Smooth muscle cell (in vitro differentiated cells): Measurements from ENCODE around the gene GTPBP4. TPM values are rescaled to one million over a fixed set of nuclear protein-coding genes. Genes with fewer than 3 reads are reported as not detected.

Source experiments
- DNase-seq: peaks from one replicate; lab custom pipeline; 2025; ENCODE audit not compliant: unreplicated experiment; lab: John Stamatoyannopoulos, UW
- H2AFZ ChIP-seq: fragments of 200-600 bp; sonication (generic); 2 replicates; pipeline ENCODE4 v1.6.0; 2016; ENCODE audit warnings: antibody characterized with exemption, low read depth, mild to moderate bottlenecking
- H3F3A ChIP-seq: fragments of 200-600 bp; sonication (generic); 2 replicates; pipeline ENCODE4 v1.6.0; 2017; ENCODE audit warnings: antibody characterized with exemption, low read depth
- H3K27ac ChIP-seq: fragments of 200-600 bp; sonication (generic); 2 replicates; pipeline ENCODE4 v1.5.1; 2016; ENCODE audit warnings: low read depth, mild to moderate bottlenecking
- H3K27me3 ChIP-seq: fragments of 200-600 bp; sonication (generic); 2 replicates; pipeline ENCODE4 v1.6.1; 2016; ENCODE audit warnings: low read depth, mild to moderate bottlenecking
- H3K36me3 ChIP-seq: fragments of 200-600 bp; sonication (generic); 2 replicates; pipeline ENCODE4 v1.5.1; 2016; ENCODE audit warnings: low read depth
- H3K4me1 ChIP-seq: fragments of 200-600 bp; sonication (generic); 2 replicates; pipeline ENCODE4 v1.5.1; 2016; ENCODE audit warnings: low read depth
- H3K4me2 ChIP-seq: fragments of 200-600 bp; sonication (generic); 2 replicates; pipeline ENCODE4 v1.6.0; 2016; ENCODE audit warnings: mild to moderate bottlenecking
- H3K4me3 ChIP-seq: fragments of 200-600 bp; sonication (generic); 2 replicates; pipeline ENCODE4 v1.5.1; 2016; ENCODE audit warnings: mild to moderate bottlenecking
- H3K79me2 ChIP-seq: fragments of 200-600 bp; sonication (generic); 2 replicates; pipeline ENCODE4 v1.6.0; 2016; ENCODE audit warnings: low read depth, mild to moderate bottlenecking
- H3K9ac ChIP-seq: fragments of 200-600 bp; sonication (generic); 2 replicates; pipeline ENCODE4 v1.6.0; 2016; ENCODE audit warnings: low read depth
- H3K9me3 ChIP-seq: fragments of 200-600 bp; sonication (generic); replicated peaks from 2 replicates; pipeline ENCODE4 v1.5.1; 2016; ENCODE audit warnings: low read depth
- H4K20me1 ChIP-seq: fragments of 200-600 bp; sonication (generic); 2 replicates; pipeline ENCODE4 v1.6.0; 2016; ENCODE audit warnings: low read depth
- CTCF ChIP-seq: fragments of 200-600 bp; sonication (generic); IDR thresholded peaks from 2 replicates; pipeline ENCODE4 v1.5.1; 2017; ENCODE audit warnings: borderline replicate concordance, mild to moderate bottlenecking, antibody characterized with exemption; ENCODE audit not compliant: insufficient read depth, poor library complexity, severe bottlenecking
- WGBS: methylation state at CpG from one replicate; pipeline ENCODE4 v1.1.7; 2016; ENCODE audit warnings: low lambda C conversion rate; 5-methylcytosine and 5-hydroxymethylcytosine counted together
- polyA plus RNA-seq: library from polyadenylated mRNA; unstranded; fragments of >200 nt; fragmentation: Nextera tagmentation; extraction: Ambion mirVana; gene quantifications from 2 replicates; pipeline ENCODE4 v1.2.1, GENCODE V29; 2016
- total RNA-seq: library from RNA; depleted of rRNA; stranded (reverse); fragments of >200 nt; gene quantifications from 2 replicates; pipeline ENCODE4 v1.2.3, GENCODE V29; 2014

GTPBP4 gene
- total and polyA plus RNA-seq, 2 experiments from 2014 or later = 42.5 to 52.1 TPM

GRCh38 chr10:983971-984655, 4.1 kb upstream of the GTPBP4 start:
- no peaks in the 10 kb centered on the region for H3K27me3 ChIP-seq
- H3K9me3 ChIP-seq = no peaks in the 10 kb centered on the region
- no peak for TF ChIP-seq CTCF
- H3K27ac ChIP-seq = no peak overlapping the region
- DNase-seq = no peak
- H3K9ac ChIP-seq = no peak overlapping the region
- H3K4me1 ChIP-seq = peaks cover 1% of the 10 kb centered on the region
- peaks cover under 1% of the 10 kb centered on the region for H4K20me1 ChIP-seq
- H3K36me3 ChIP-seq = no peaks in the 10 kb centered on the region
- 71% methylated on average over 9 of the region's 9 CpGs for WGBS
- no peak overlapping the region for H3K4me3 ChIP-seq
- H3K79me2 ChIP-seq = peaks cover 9% of the 10 kb centered on the region
- H3K4me2 ChIP-seq = no peak overlapping the region
- H3F3A ChIP-seq = no peaks in the 10 kb centered on the region
- no peak overlapping the region for H2AFZ ChIP-seq

GRCh38 chr10:985361-985760, 2.9 kb upstream of the GTPBP4 start:
- Histone ChIP-seq H4K20me1 (peaks cover 13% of the 10 kb centered on the region), H3K9me3 (no peaks in the 10 kb centered on the region), H3K27me3 (no peaks in the 10 kb centered on the region), H3F3A (no peaks in the 10 kb centered on the region), H3K36me3 (no peaks in the 10 kb centered on the region), H3K4me2 (no peak overlapping the region), H2AFZ (no peak overlapping the region), H3K4me3 (no peak overlapping the region), H3K27ac (no peak overlapping the region), H3K4me1 (peaks cover 8% of the 10 kb centered on the region), H3K9ac (no peak overlapping the region), H3K79me2 (peaks cover 21% of the 10 kb centered on the region)
- 89% methylated on average over 2 of the region's 2 CpGs for WGBS
- no peak for TF ChIP-seq CTCF
- DNase-seq = no peak

- H3K4me2 ChIP-seq = peak overlapping the region; percentile 100
- no peak overlapping the region for H3K9ac ChIP-seq
- H2AFZ ChIP-seq = no peak overlapping the region
- no peak for TF ChIP-seq CTCF
- peaks cover 31% of the 10 kb centered on the region for H3K79me2 ChIP-seq
- no peak overlapping the region for H3K4me3 ChIP-seq
- H4K20me1 ChIP-seq = peaks cover 22% of the 10 kb centered on the region
- no peaks in the 10 kb centered on the region for H3K36me3 ChIP-seq
- peaks cover 8% of the 10 kb centered on the region for H3K4me1 ChIP-seq
- no peaks in the 10 kb centered on the region for H3K9me3 ChIP-seq
- no peak for DNase-seq
- WGBS = 88% methylated on average over 7 of the region's 7 CpGs
- peak overlapping the region; percentile 99 for H3K27ac ChIP-seq
- H3F3A ChIP-seq = no peaks in the 10 kb centered on the region
- no peaks in the 10 kb centered on the region for H3K27me3 ChIP-seq
Observed at GRCh38 chr10:986137-986825, 2.0 kb upstream of the GTPBP4 start.
